K562 (cell line): ENCODE measurements around the gene BGN. TPM values are rescaled to one million over a fixed set of nuclear protein-coding genes. Genes with fewer than 3 reads are reported as not detected.

Experiments used
- ATAC-seq: fragments of 200-7000 bp; cut with Tn5 transposase; 3 replicates; pipeline ENCODE4 v1.9.1; 2020; ENCODE audit warnings: moderate library complexity
- BruUV-seq: library from RNA; stranded (reverse); fragments of 400-500 nt; replicated peaks from 2 replicates; lab custom pipeline; 2021; lab: Mats Ljungman, UMichigan
- CTCF ChIA-PET: fragments of 300-600 bp; formaldehyde crosslinking; extraction: SDS; loops from one replicate; lab custom pipeline; 2021; ENCODE audit warnings: low intra/inter-chr PET ratio; lab: Yijun Ruan, JAX
- POLR2A ChIA-PET: fragments of 300-600, 350-650 bp; sonication (Branson Sonifier 250); formaldehyde crosslinking; extraction: SDS; loops from one replicate; lab custom pipeline; 2021; ENCODE audit warnings: antibody characterized with exemption, inconsistent platforms; lab: Yijun Ruan, JAX
- DNase-seq, 4 experiments: peaks; one replicate each; pipeline versions ENCODE4 v3.0.0 to v3.0.0-alpha.2; 2011 to 2018; ENCODE audit warnings: low spot score in 3 of 4, mixed read lengths in 3 of 4; ENCODE audit errors: extremely low read depth in 1 of 4
- FAIRE-seq: peaks from 2 replicates; lab custom pipeline; 2011; peaks lifted over from hg19 to GRCh38; lab: Jason Lieb, UNC
- H2AFZ ChIP-seq: 2 replicates; pipeline ENCODE4 v1.6.0; 2011; ENCODE audit warnings: low read depth, low read length, control low read depth, inconsistent platforms
- H3K27ac ChIP-seq: fragments of 200-600 bp; 3 replicates; pipeline ENCODE4 v1.8.0; 2011; ENCODE audit warnings: low read depth, mild to moderate bottlenecking, control low read depth, inconsistent platforms, low read length, moderate library complexity, mixed read lengths; ENCODE audit errors: extremely low read depth
- H3K27me3 ChIP-seq, 2 experiments: fragments of 300-600 bp in 1 of 2; 2 replicates in 1 of 2; 3 replicates in 1 of 2; pipeline versions ENCODE4 v1.6.0 to v1.8.0; 2011; ENCODE audit warnings: inconsistent platforms in 2 of 2, low read length in 2 of 2, mild to moderate bottlenecking in 1 of 2, mixed read lengths in 1 of 2, moderate library complexity in 1 of 2; ENCODE audit not compliant: control insufficient read depth in 2 of 2, insufficient read depth in 2 of 2
- H3K36me3 ChIP-seq: fragments of 300-600 bp; 3 replicates; pipeline ENCODE4 v1.8.0; 2011; ENCODE audit warnings: mild to moderate bottlenecking, low read length, inconsistent platforms; ENCODE audit not compliant: control insufficient read depth, insufficient read depth
- H3K4me1 ChIP-seq, 2 experiments: fragments of 200-600 bp in 1 of 2; replicated peaks in 1 of 2; 2 replicates in 1 of 2; 3 replicates in 1 of 2; pipeline versions ENCODE4 v1.5.1 to v1.8.0; 2011; ENCODE audit warnings: inconsistent platforms in 2 of 2, low read length in 2 of 2, mild to moderate bottlenecking in 1 of 2, mixed read lengths in 1 of 2, moderate library complexity in 1 of 2; ENCODE audit not compliant: control insufficient read depth in 2 of 2, insufficient read depth in 2 of 2
- H3K4me2 ChIP-seq: 2 replicates; pipeline ENCODE4 v1.6.1; 2011; ENCODE audit warnings: low read length, control low read depth, inconsistent platforms, mixed read lengths; ENCODE audit not compliant: insufficient read depth
- H3K4me3 ChIP-seq: fragments of 200-600 bp; sonication (generic), shearing (Covaris generic); 2 replicates; pipeline ENCODE4 v1.5.1; 2016; ENCODE audit warnings: control low read depth, inconsistent platforms
- H3K79me2 ChIP-seq: fragments of 200-600 bp; 3 replicates; pipeline ENCODE4 v1.8.0; 2011; ENCODE audit warnings: low read length, inconsistent platforms; ENCODE audit not compliant: control insufficient read depth, insufficient read depth
- H3K9ac ChIP-seq, 2 experiments: 2 replicates each; pipeline versions ENCODE4 v1.6.0 to v1.6.1; 2011; ENCODE audit warnings: low read depth in 2 of 2, low read length in 2 of 2, control low read depth in 1 of 2, inconsistent platforms in 1 of 2, mild to moderate bottlenecking in 1 of 2, mixed read lengths in 1 of 2; ENCODE audit not compliant: insufficient read depth in 1 of 2
- H3K9me1 ChIP-seq: one replicate; pipeline ENCODE4 v1.6.0; 2011; ENCODE audit warnings: inconsistent platforms, mild to moderate bottlenecking, low read length, moderate library complexity; ENCODE audit not compliant: control insufficient read depth, insufficient read depth
- H3K9me3 ChIP-seq: replicated peaks from 2 replicates; pipeline ENCODE4 v1.5.1; 2011; ENCODE audit warnings: low read depth, low read length, inconsistent platforms; ENCODE audit not compliant: control insufficient read depth, insufficient read depth
- H4K20me1 ChIP-seq: replicated peaks from 2 replicates; pipeline ENCODE4 v1.6.1; 2011; ENCODE audit warnings: low read length, inconsistent platforms, mixed read lengths; ENCODE audit not compliant: control insufficient read depth, insufficient read depth
- MEF2D ChIP-seq: conservative IDR thresholded peaks from 2 replicates; pipeline ENCODE4 v1.6.1; 2016; ENCODE audit warnings: low read depth, missing genetic modification characterization, missing compliant biosample characterization
- SREBF1 ChIP-seq: fragments of 150-350 bp; IDR thresholded peaks from 2 replicates; pipeline ENCODE4 v1.6.1; 2014; ENCODE audit warnings: antibody characterized with exemption, low read depth, low read length, borderline replicate concordance
- WGBS: fragments of 100-300 bp; shearing (Covaris generic); methylation state at CpG from one replicate; pipeline ENCODE4 v1.1.6; 2016; ENCODE audit warnings: low coverage, mixed read lengths; ENCODE audit not compliant: insufficient coverage; ENCODE audit errors: missing lambda C conversion rate; 5-methylcytosine and 5-hydroxymethylcytosine counted together
- in situ Hi-C: fragments of 300-500 bp; cut with MboI; formaldehyde crosslinking; loops from 4 replicates; pipeline ENCODE4 v1.15.0; 2018; ENCODE audit warnings: inconsistent platforms, mixed read lengths
- intact Hi-C: fragments of 100-400 bp; cut with micrococcal nuclease; formaldehyde crosslinking; loops from 2 replicates; pipeline ENCODE4 v1.14.2; 2022
- polyA plus RNA-seq, 8 experiments: library from polyadenylated mRNA; depleted of rRNA in 4 of 8; stranded (reverse) in 5 of 8; unstranded in 3 of 8; fragments of >200 nt; fragmentation: Nextera tagmentation in 2 of 8; fragmentation: Illumina TruSeq in 1 of 8; extraction: Ambion mirVana in 2 of 8; extraction: Trizol in 1 of 8; gene quantifications; 2 replicates each; pipeline versions ENCODE4 v1.2.1 to v1.2.3, GENCODE V29; 2011 to 2014; ENCODE audit warnings: inconsistent platforms in 1 of 8, missing spikeins in 1 of 8
- total RNA-seq, 7 experiments: library from RNA; depleted of rRNA in 6 of 7; stranded (reverse); fragments of >200 nt in 6 of 7; fragmentation: Illumina TruSeq in 2 of 7; extraction: Trizol in 2 of 7; gene quantifications; 2 replicates each; pipeline versions ENCODE4 v1.2.1 to v1.2.3, GENCODE V29; 2011 to 2021; ENCODE audit warnings: low replicate concordance in 1 of 7
- TF ChIP-seq, protein P1 (sequence below), 2 experiments: IDR thresholded peaks in 1 of 2; conservative IDR thresholded peaks in 1 of 2; 2 replicates each; pipeline ENCODE4 v1.6.1; 2016; ENCODE audit warnings: low read depth in 2 of 2, mild to moderate bottlenecking in 1 of 2, missing compliant biosample characterization in 1 of 2, missing genetic modification characterization in 1 of 2, moderate library complexity in 1 of 2

The BGN gene
- total and polyA plus RNA-seq, 9 of the 15 experiments (the other 6 are each of a cell fraction or from before 2014, with no cell fraction given): 0.11 TPM; not detected in 8

DNA sequence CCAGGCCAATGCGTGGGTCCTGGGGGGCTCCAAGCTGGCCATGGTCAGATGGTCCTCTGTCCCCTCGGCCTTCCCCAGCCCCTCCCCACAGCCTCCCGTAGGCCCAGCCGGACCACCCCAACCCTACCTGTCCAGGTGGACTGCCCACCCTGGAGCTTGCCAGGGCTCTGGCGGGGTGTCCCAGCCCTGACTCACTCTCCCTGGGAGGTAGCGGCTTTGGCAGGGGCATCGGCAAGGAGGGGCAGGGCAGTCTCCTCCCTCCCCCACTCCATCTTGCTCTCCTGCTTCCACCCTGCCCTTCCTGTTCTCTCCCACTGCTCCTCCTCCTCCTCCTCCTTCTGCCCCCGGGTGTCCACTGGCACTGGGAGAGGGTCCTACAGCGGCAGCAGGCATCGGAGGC, 7.4 kb downstream of the BGN start:
- intact Hi-C loops: no loop called here
- 4% methylated on average over 5 of the region's 10 CpGs for WGBS

More for the DNA sequence above, 7.4 kb downstream of the BGN start:
- no TSS peak for BruUV-seq
- no peak overlapping the region for H3K9ac ChIP-seq
- FAIRE-seq: no peak
- in situ Hi-C loops: no loop called here
- H3K27me3 ChIP-seq: peaks cover 0 to 18% of the 10 kb centered on the region in 2 experiments; a peak in 2 of 5 replicates
- TF ChIP-seq, protein P1, sequence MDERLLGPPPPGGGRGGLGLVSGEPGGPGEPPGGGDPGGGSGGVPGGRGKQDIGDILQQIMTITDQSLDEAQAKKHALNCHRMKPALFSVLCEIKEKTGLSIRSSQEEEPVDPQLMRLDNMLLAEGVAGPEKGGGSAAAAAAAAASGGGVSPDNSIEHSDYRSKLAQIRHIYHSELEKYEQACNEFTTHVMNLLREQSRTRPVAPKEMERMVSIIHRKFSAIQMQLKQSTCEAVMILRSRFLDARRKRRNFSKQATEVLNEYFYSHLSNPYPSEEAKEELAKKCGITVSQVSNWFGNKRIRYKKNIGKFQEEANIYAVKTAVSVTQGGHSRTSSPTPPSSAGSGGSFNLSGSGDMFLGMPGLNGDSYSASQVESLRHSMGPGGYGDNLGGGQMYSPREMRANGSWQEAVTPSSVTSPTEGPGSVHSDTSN (CRISPR knock-in tag; IDR thresholded peaks at IDR 0.05; ENCODE audit: low read depth): no peak
- TF ChIP-seq, protein P1 (tag; conservative IDR thresholded peaks at IDR 0.05; ENCODE audit: low read depth): no peak
- TF ChIP-seq MEF2D (tag) (no peak), SREBF1 (no peak)
- TF ChIP-seq, all 486 proteins: peak for 0
- no peaks in the 10 kb centered on the region for H4K20me1 ChIP-seq
- DNase-seq (no peak), ATAC-seq (no peak)
- H3K27ac ChIP-seq: no peak overlapping the region
- no peaks in the 10 kb centered on the region for H3K79me2 ChIP-seq
- ChIA-PET POLR2A (no interaction called here), CTCF (no interaction called here)
- H3K9me3 ChIP-seq: no peaks in the 10 kb centered on the region
- H2AFZ ChIP-seq: no peak overlapping the region
- H3K4me1 ChIP-seq: peaks cover 0 to 29% of the 10 kb centered on the region in 2 experiments; a peak in 3 of 5 replicates
- H3K4me3 ChIP-seq: no peak overlapping the region
- no peaks in the 10 kb centered on the region for H3K36me3 ChIP-seq
- no peaks in the 10 kb centered on the region for H3K9me1 ChIP-seq
- H3K4me2 ChIP-seq: no peak overlapping the region
